Caco-2 (cell line): ENCODE data around the gene CMTM4. TPM values are rescaled to one million over a fixed set of nuclear protein-coding genes. Genes with fewer than 3 reads are reported as not detected.

Source experiments
- BruUV-seq: library from RNA; stranded (reverse); fragments of 400-500 nt; replicated peaks from 2 replicates; lab custom pipeline; 2021; lab: Mats Ljungman, UMichigan
- CTCF ChIA-PET: fragments of 300-600 bp; sonication (Branson Sonifier 250); formaldehyde crosslinking; loops from one replicate; lab custom pipeline; 2022; ENCODE audit warnings: antibody characterized with exemption; lab: Charles Lee
- POLR2A ChIA-PET: fragments of 300-600 bp; sonication (Branson Sonifier 250); formaldehyde crosslinking; loops from one replicate; lab custom pipeline; 2022; ENCODE audit warnings: antibody characterized with exemption; lab: Charles Lee
- DNase-seq, 2 experiments: peaks; one replicate each; pipeline versions ENCODE4 v3.0.0 to v3.0.0-alpha.2; 2020 to 2022
- H3K27me3 ChIP-seq: replicated peaks from 2 replicates; pipeline ENCODE4 v1.6.0; 2011; ENCODE audit warnings: low read length; ENCODE audit not compliant: control insufficient read depth, insufficient read depth
- H3K36me3 ChIP-seq: 2 replicates; pipeline ENCODE4 v1.5.1; 2011; ENCODE audit warnings: low read length; ENCODE audit not compliant: control insufficient read depth, insufficient read depth
- H3K4me1 ChIP-seq: fragments of 250-450 bp; sonication (Bioruptor Pico); 2 replicates; pipeline ENCODE4 v1.5.1; 2020; ENCODE audit warnings: mild to moderate bottlenecking
- H3K4me3 ChIP-seq: 2 replicates; pipeline ENCODE4 v1.5.1; 2011; ENCODE audit warnings: low read depth, mild to moderate bottlenecking, control low read depth, low read length
- H3K9me3 ChIP-seq: fragments of 250-450 bp; sonication (Bioruptor Pico); 2 replicates; pipeline ENCODE4 v1.5.1; 2020; ENCODE audit warnings: mild to moderate bottlenecking, moderate library complexity
- H3K27ac Mint-ChIP-seq: one replicate; pipeline ENCODE4 v1.8.0; 2022; ENCODE audit warnings: mixed read lengths; ENCODE audit not compliant: unreplicated experiment
- H3K27me3 Mint-ChIP-seq: one replicate; pipeline ENCODE4 v1.8.0; 2022; ENCODE audit warnings: mixed read lengths; ENCODE audit not compliant: insufficient read depth, unreplicated experiment
- H3K36me3 Mint-ChIP-seq: one replicate; pipeline ENCODE4 v1.8.0; 2022; ENCODE audit warnings: mild to moderate bottlenecking, mixed read lengths; ENCODE audit not compliant: insufficient read depth, unreplicated experiment
- H3K4me1 Mint-ChIP-seq: one replicate; pipeline ENCODE4 v1.8.0; 2022; ENCODE audit warnings: low read depth, mixed read lengths; ENCODE audit not compliant: unreplicated experiment
- H3K4me3 Mint-ChIP-seq: one replicate; pipeline ENCODE4 v1.8.0; 2022; ENCODE audit warnings: mild to moderate bottlenecking, moderate library complexity, mixed read lengths; ENCODE audit not compliant: unreplicated experiment
- H3K9me3 Mint-ChIP-seq: one replicate; pipeline ENCODE4 v1.8.0; 2022; ENCODE audit warnings: mixed read lengths; ENCODE audit not compliant: unreplicated experiment
- CTCF ChIP-seq, 2 experiments: fragments of 200-600 bp in 1 of 2; IDR thresholded peaks; 1 replicate in 1 of 2; 2 replicates in 1 of 2; pipeline versions ENCODE4 v1.5.1 to v1.8.0; 2011 to 2022; ENCODE audit warnings: antibody characterized with exemption in 1 of 2, control low read depth in 1 of 2, inconsistent platforms in 1 of 2, low read depth in 1 of 2, low read length in 1 of 2, mild to moderate bottlenecking in 1 of 2, moderate library complexity in 1 of 2; ENCODE audit not compliant: insufficient read depth in 1 of 2, severe bottlenecking in 1 of 2, unreplicated experiment in 1 of 2
- intact Hi-C: fragments of 100-400 bp; cut with micrococcal nuclease; formaldehyde crosslinking; loops from one replicate; pipeline ENCODE4 v1.10.0; 2022; ENCODE audit not compliant: unreplicated experiment
- total RNA-seq: library from RNA; stranded (reverse); gene quantifications from 2 replicates; pipeline ENCODE4 v1.2.3, GENCODE V29; 2022

Gene CMTM4
- total RNA-seq, 1 experiment from 2014 or later = 108 TPM

- ChIA-PET POLR2A (no interaction called here), CTCF (interaction anchor here (1.3 kb wide), 1 partner anchor 11 kb away, joined by 9 read pairs; no protein-coding TSS in a partner anchor)
- Histone ChIP-seq H3K4me1 (no peaks in the 10 kb centered on the region), H3K27me3 (no peaks in the 10 kb centered on the region), H3K36me3 (peaks cover 7% of the 10 kb centered on the region), H3K9me3 (no peaks in the 10 kb centered on the region), H3K4me3 (no peak overlapping the region)
- intact Hi-C loops = no loop called here
- no peaks in the 10 kb centered on the region for H3K4me1 Mint-ChIP-seq
- H3K27me3 Mint-ChIP-seq = no peaks in the 10 kb centered on the region
- no peak for DNase-seq
- TF ChIP-seq CTCF (IDR thresholded peaks at IDR 0.05; ENCODE audit: insufficient read depth in 1 of 2, low read depth in 1 of 2, low read length in 1 of 2, severe bottlenecking in 1 of 2, unreplicated experiment in 1 of 2) = no peak
- BruUV-seq = no TSS peak
- H3K36me3 Mint-ChIP-seq = peaks cover 69% of the 10 kb centered on the region
- no peak overlapping the region for H3K27ac Mint-ChIP-seq
- H3K4me3 Mint-ChIP-seq = no peak overlapping the region
- H3K9me3 Mint-ChIP-seq = no peaks in the 10 kb centered on the region
Observed at GRCh38 chr16:66619534-66620428, 76.8 kb downstream of the CMTM4 start.

- H3K36me3 Mint-ChIP-seq = peaks cover 68% of the 10 kb centered on the region
- intact Hi-C loops = no loop called here
- no peak overlapping the region for H3K27ac Mint-ChIP-seq
- no peaks in the 10 kb centered on the region for H3K27me3 Mint-ChIP-seq
- H3K4me3 Mint-ChIP-seq = no peak overlapping the region
- H3K9me3 Mint-ChIP-seq = no peaks in the 10 kb centered on the region
- H3K9me3 ChIP-seq = no peaks in the 10 kb centered on the region
- no peak for DNase-seq
- H3K36me3 ChIP-seq = peaks cover 7% of the 10 kb centered on the region
- ChIA-PET POLR2A (no interaction called here), CTCF (interaction anchor here (0.6 to 2.0 kb wide), 2 partner anchors 10 to 18 kb away, joined by 6 to 14 read pairs; no protein-coding TSS in a partner anchor)
- H3K4me1 Mint-ChIP-seq = no peaks in the 10 kb centered on the region
- BruUV-seq = TSS peak; percentile 4
- no peaks in the 10 kb centered on the region for H3K4me1 ChIP-seq
- no peak for TF ChIP-seq CTCF (IDR thresholded peaks at IDR 0.05; ENCODE audit: insufficient read depth in 1 of 2, low read depth in 1 of 2, low read length in 1 of 2, severe bottlenecking in 1 of 2, unreplicated experiment in 1 of 2)
- H3K4me3 ChIP-seq = no peak overlapping the region
- H3K27me3 ChIP-seq = no peaks in the 10 kb centered on the region
Observed at GRCh38 chr16:66618588-66619375, 77.8 kb downstream of the CMTM4 start.

DNA sequence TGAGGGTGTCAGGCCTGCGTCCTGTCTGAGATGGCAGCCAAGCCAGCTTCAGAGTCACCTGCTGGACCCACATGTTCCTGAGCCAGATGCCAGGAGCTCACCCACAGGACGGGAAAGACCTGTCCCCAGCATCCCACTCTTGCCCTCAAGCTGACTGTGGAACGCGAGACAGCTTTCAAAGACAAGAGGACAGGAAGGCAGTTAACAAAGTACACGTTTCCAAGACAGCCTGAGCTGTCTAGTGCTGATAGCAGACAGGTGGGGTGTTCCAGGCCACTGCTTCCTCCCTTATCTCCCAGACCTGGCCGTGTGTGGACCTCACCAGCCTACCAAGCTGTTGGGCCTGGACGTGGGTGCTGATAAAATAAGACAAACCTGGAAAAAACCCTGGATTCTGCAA, 78.8 kb downstream of the CMTM4 start:
- Mint-ChIP-seq H3K27me3 (no peaks in the 10 kb centered on the region), H3K9me3 (no peaks in the 10 kb centered on the region), H3K36me3 (peaks cover 69% of the 10 kb centered on the region), H3K4me1 (no peaks in the 10 kb centered on the region), H3K27ac (no peak overlapping the region), H3K4me3 (no peak overlapping the region)
- BruUV-seq = no TSS peak
- Histone ChIP-seq H3K9me3 (no peaks in the 10 kb centered on the region), H3K27me3 (no peaks in the 10 kb centered on the region), H3K4me1 (no peaks in the 10 kb centered on the region), H3K36me3 (peaks cover 7% of the 10 kb centered on the region), H3K4me3 (no peak overlapping the region)
- TF ChIP-seq CTCF (IDR thresholded peaks at IDR 0.05; ENCODE audit: insufficient read depth in 1 of 2, low read depth in 1 of 2, low read length in 1 of 2, severe bottlenecking in 1 of 2, unreplicated experiment in 1 of 2) = no peak
- no peak for DNase-seq
- intact Hi-C loops = no loop called here
- CTCF ChIA-PET = interaction anchor here (2.0 kb wide), 1 partner anchor 9 kb away, joined by 14 read pairs; no protein-coding TSS in a partner anchor
- POLR2A ChIA-PET = no interaction called here
